ENCODE results near the gene DUSP2.
A peak's percentile ranks its signal among the peaks of the same experiment; 100 is the strongest.
"Not testable (repeated sequence)": the region's sequence is repeated elsewhere in the genome, so short reads cannot be mapped to it uniquely, and the experiment has no call there.

DUSP2 gene

GRCh38 chr2:96160366-96160765 is 15.1 kb upstream of the DUSP2 start:
- not testable (repeated sequence) for DNase-seq

- peak; percentile 80 for DNase-seq
Observed at GRCh38 chr2:96159084-96159830, 14.0 kb upstream of the DUSP2 start.

GRCh38 chr2:96158554-96158940 is 13.3 kb upstream of the DUSP2 start:
- no peak for DNase-seq

- peak; percentile 96 for DNase-seq
Observed at GRCh38 chr2:96157649-96158553, 12.7 kb upstream of the DUSP2 start.

- peak; percentile 63 for DNase-seq
Observed at GRCh38 chr2:96156926-96157648, 11.8 kb upstream of the DUSP2 start.

- peak; percentile 72 for DNase-seq
Observed at GRCh38 chr2:96156011-96156820, 11.0 kb upstream of the DUSP2 start.

- DNase-seq: no peak
Observed at GRCh38 chr2:96154506-96155380, 9.5 kb upstream of the DUSP2 start.

GRCh38 chr2:96153991-96154431 is 8.8 kb upstream of the DUSP2 start:
- no peak for DNase-seq

- no peak for DNase-seq
Observed at GRCh38 chr2:96153291-96153713, 8.1 kb upstream of the DUSP2 start.

GRCh38 chr2:96152304-96153161 is 7.3 kb upstream of the DUSP2 start:
- no peak for DNase-seq

GRCh38 chr2:96151595-96152303 is 6.5 kb upstream of the DUSP2 start:
- no peak for DNase-seq

- no peak for DNase-seq
Observed at GRCh38 chr2:96150791-96151594, 5.8 kb upstream of the DUSP2 start.

GRCh38 chr2:96150007-96150640 is 4.9 kb upstream of the DUSP2 start:
- no peak for DNase-seq

GRCh38 chr2:96148410-96149217 is 3.4 kb upstream of the DUSP2 start:
- peak; percentile 98 for DNase-seq

GRCh38 chr2:96147593-96148201 is 2.5 kb upstream of the DUSP2 start:
- peak; percentile 67 for DNase-seq

- DNase-seq: peak; percentile 75
Observed at GRCh38 chr2:96146881-96147592, 1.8 kb upstream of the DUSP2 start.
